Right lobe of liver (tissue), 6 donors: ENCODE measurements around the gene SFSWAP. TPM values are rescaled to one million over a fixed set of nuclear protein-coding genes. Genes with fewer than 3 reads are reported as not detected.
"Not testable (repeated sequence)": the region's sequence is repeated elsewhere in the genome, so short reads cannot be mapped to it uniquely, and the experiment has no call there.

Source experiments
- ATAC-seq, 4 donors: fragments of 200-7000 bp; cut with Tn5 transposase; one replicate each; pipeline ENCODE4 v1.9.1; 2020; ENCODE audit warnings: mild to moderate bottlenecking in 4 of 4, moderate library complexity in 4 of 4
- DNase-seq, 3 donors: peaks; one replicate each; pipeline ENCODE4 v3.0.0-alpha.2; 2020
- H3K27ac ChIP-seq, 3 donors: fragments of 200-600 bp; one replicate each; pipeline ENCODE4 v1.8.0; 2022
- H3K27me3 ChIP-seq, 2 donors: fragments of 200-600 bp; one replicate each; pipeline ENCODE4 v1.8.0; 2022
- H3K36me3 ChIP-seq, 4 donors: fragments of 200-600 bp; sonication (generic) in 1 of 4; one replicate each; pipeline versions ENCODE4 v1.5.1 to v1.8.0; 2017 to 2022; ENCODE audit warnings: control low read depth in 1 of 4
- H3K4me1 ChIP-seq, 4 donors: fragments of 200-600 bp; sonication (generic) in 1 of 4; one replicate each; pipeline versions ENCODE4 v1.5.1 to v1.8.0; 2017 to 2022; ENCODE audit warnings: control low read depth in 1 of 4
- H3K4me3 ChIP-seq, 3 donors: fragments of 200-600 bp; one replicate each; pipeline ENCODE4 v1.8.0; 2022
- H3K9me3 ChIP-seq, 4 donors: fragments of 200-600 bp; sonication (generic) in 1 of 4; one replicate each; pipeline versions ENCODE4 v1.5.1 to v1.8.0; 2017 to 2022; ENCODE audit warnings: control low read depth in 1 of 4
- CTCF ChIP-seq, 4 donors: fragments of 200-600 bp in 3 of 4; fragments of 450-650 bp in 1 of 4; IDR thresholded peaks; one replicate each; pipeline versions ENCODE4 v1.5.1 to v1.8.0; 2016 to 2022; ENCODE audit warnings: antibody characterized with exemption in 4 of 4, mild to moderate bottlenecking in 2 of 4
- POLR2A ChIP-seq: fragments of 450-650 bp; IDR thresholded peaks from one replicate; pipeline ENCODE4 v1.6.1; 2017; ENCODE audit warnings: antibody characterized with exemption, mild to moderate bottlenecking
- WGBS: methylation state at CpG from one replicate; pipeline ENCODE4 v1.1.6; 2018; ENCODE audit warnings: low coverage, low lambda C conversion rate; ENCODE audit not compliant: insufficient coverage; ENCODE audit errors: missing lambda C conversion rate; 5-methylcytosine and 5-hydroxymethylcytosine counted together
- intact Hi-C, 2 donors: fragments of 100-400 bp; cut with DNase I; formaldehyde crosslinking; loops; one replicate each; pipeline versions ENCODE4 v1.11.2 to v1.14.1; 2022
- total RNA-seq, 6 experiments: library from RNA; depleted of rRNA in 2 of 6; stranded (reverse); fragments of >200 nt in 2 of 6; fragmentation: NEBNext Ultra II Directional in 3 of 6; extraction: Animal tissue kit (Norgen Biotek cat#: 25700) in 3 of 6; gene quantifications; one replicate each; pipeline versions ENCODE4 v1.1.0 to v1.2.4, GENCODE V29; 2016 to 2023
- donor health status: DM: no; HTN: yes; CAD: no.
- donor health status: DM: no; HTN: no; CAD: no.
- donor health status: DM: no; HTN: no; CAD: no.
- donor health status: DM: no; HTN: yes; CAD: no.
- donor health status: DM: no; HTN: yes; CAD: no.

SFSWAP gene
- total RNA-seq, 6 experiments from 2014 or later, result 9.8 to 20.2 (median 13.1) TPM

GRCh38 chr12:131703161-131703560 lies 7.7 kb upstream of the SFSWAP start:
- TF ChIP-seq CTCF (IDR thresholded peaks at IDR 0.05), result no peak
- no peak for TF ChIP-seq POLR2A

GRCh38 chr12:131704509-131704908 lies 6.4 kb upstream of the SFSWAP start:
- Histone ChIP-seq H3K4me1 (no peaks in the 10 kb centered on the region), H3K27ac (no peak overlapping the region), H3K4me3 (no peak overlapping the region), H3K27me3 (no peaks in the 10 kb centered on the region), H3K36me3 (no peaks in the 10 kb centered on the region), H3K9me3 (no peaks in the 10 kb centered on the region)
- intact Hi-C loops, result no loop called here
- DNase-seq, result no peak
- ATAC-seq, result no peak
- TF ChIP-seq POLR2A, result no peak
- 69% methylated on average over 2 of the region's 2 CpGs for WGBS

More at GRCh38 chr12:131703161-131703560, 7.7 kb upstream of the SFSWAP start:
- H3K4me1 ChIP-seq, result no peaks in the 10 kb centered on the region
- ATAC-seq (no peak), DNase-seq (no peak)
- H3K27ac ChIP-seq, result no peak overlapping the region
- no peaks in the 10 kb centered on the region for H3K27me3 ChIP-seq
- H3K9me3 ChIP-seq, result no peaks in the 10 kb centered on the region
- intact Hi-C loops, result no loop called here
- H3K4me3 ChIP-seq, result no peak overlapping the region
- no peaks in the 10 kb centered on the region for H3K36me3 ChIP-seq

GRCh38 chr12:131706709-131707108 lies 4.2 kb upstream of the SFSWAP start:
- H3K27ac ChIP-seq, H3K9me3 ChIP-seq, H3K4me3 ChIP-seq, H3K27me3 ChIP-seq, H3K36me3 ChIP-seq, ATAC-seq, H3K4me1 ChIP-seq, intact Hi-C loops, DNase-seq: not testable (repeated sequence)
- 73% methylated on average over 4 of the region's 4 CpGs for WGBS

- TF ChIP-seq POLR2A (no peak), CTCF (IDR thresholded peaks at IDR 0.05) (no peak)
- intact Hi-C loops, result no loop called here
Observed at GRCh38 chr12:131709226-131709625, 1.7 kb upstream of the SFSWAP start.

GRCh38 chr12:131711551-131712205 lies 788 bp downstream of the SFSWAP start:
- DNase-seq (no peak), ATAC-seq (no peak)
- Histone ChIP-seq H3K27ac (peak overlapping the region in 2 of 3 donors; percentile 95 to 97), H3K9me3 (no peaks in the 10 kb centered on the region), H3K36me3 (peaks cover 0 to 30% (median 16%) of the 10 kb centered on the region in 4 donors), H3K4me1 (peaks cover 0 to 20% (median 5%) of the 10 kb centered on the region in 4 donors), H3K4me3 (peak overlapping the region; percentile 91 to 99 (median 98)), H3K27me3 (no peaks in the 10 kb centered on the region)
- intact Hi-C loops, result no loop called here
- under 1% methylated on average over 18 of the region's 37 CpGs for WGBS
- TF ChIP-seq CTCF (IDR thresholded peaks at IDR 0.05) (no peak), POLR2A (no peak)

More at GRCh38 chr12:131709226-131709625, 1.7 kb upstream of the SFSWAP start:
- ATAC-seq (no peak), DNase-seq (no peak)
- H3K27me3 ChIP-seq, result no peaks in the 10 kb centered on the region
- H3K36me3 ChIP-seq, result peaks cover 0 to 6% (median under 1%) of the 10 kb centered on the region in 4 donors
- no peak overlapping the region for H3K4me3 ChIP-seq
- no peaks in the 10 kb centered on the region for H3K9me3 ChIP-seq
- peaks cover 0 to 20% (median 5%) of the 10 kb centered on the region in 4 donors for H3K4me1 ChIP-seq
- 95% methylated on average over 2 of the region's 3 CpGs for WGBS
- H3K27ac ChIP-seq, result no peak overlapping the region
